ENCODE data around the gene GRIK2.
A peak's percentile ranks its signal among the peaks of the same experiment; 100 is the strongest.

Gene GRIK2

DNA sequence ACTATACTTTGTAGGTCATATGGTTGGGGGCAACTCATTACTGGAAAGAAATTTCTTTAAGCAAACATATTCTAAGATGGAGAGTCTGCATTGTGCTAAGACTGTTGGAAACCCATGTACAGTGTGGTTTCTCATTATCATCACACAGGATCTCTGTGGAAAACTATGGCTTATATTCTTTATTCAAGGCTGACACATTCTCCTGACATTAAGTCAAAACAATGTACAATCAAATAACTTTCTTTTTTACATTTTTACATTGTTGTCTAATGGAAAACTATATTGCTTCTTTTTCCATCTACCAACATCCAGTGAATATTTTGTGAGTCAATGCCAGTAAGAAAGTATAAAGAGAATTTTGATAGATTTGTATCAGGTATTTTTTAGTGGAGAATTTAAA is 417.6 kb downstream of the GRIK2 start:
- DNase-seq (ENCODE audit: low read depth): no peak
- no peak overlapping the region for H3K4me3 ChIP-seq (replicated peaks; ENCODE audit: low read depth, low read length)
- TF ChIP-seq, protein P1, sequence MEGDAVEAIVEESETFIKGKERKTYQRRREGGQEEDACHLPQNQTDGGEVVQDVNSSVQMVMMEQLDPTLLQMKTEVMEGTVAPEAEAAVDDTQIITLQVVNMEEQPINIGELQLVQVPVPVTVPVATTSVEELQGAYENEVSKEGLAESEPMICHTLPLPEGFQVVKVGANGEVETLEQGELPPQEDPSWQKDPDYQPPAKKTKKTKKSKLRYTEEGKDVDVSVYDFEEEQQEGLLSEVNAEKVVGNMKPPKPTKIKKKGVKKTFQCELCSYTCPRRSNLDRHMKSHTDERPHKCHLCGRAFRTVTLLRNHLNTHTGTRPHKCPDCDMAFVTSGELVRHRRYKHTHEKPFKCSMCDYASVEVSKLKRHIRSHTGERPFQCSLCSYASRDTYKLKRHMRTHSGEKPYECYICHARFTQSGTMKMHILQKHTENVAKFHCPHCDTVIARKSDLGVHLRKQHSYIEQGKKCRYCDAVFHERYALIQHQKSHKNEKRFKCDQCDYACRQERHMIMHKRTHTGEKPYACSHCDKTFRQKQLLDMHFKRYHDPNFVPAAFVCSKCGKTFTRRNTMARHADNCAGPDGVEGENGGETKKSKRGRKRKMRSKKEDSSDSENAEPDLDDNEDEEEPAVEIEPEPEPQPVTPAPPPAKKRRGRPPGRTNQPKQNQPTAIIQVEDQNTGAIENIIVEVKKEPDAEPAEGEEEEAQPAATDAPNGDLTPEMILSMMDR (IDR thresholded peaks at IDR 0.05; ENCODE audit: low read length, missing control alignments): no peak

- no peak overlapping the region for H3K4me3 ChIP-seq (replicated peaks; ENCODE audit: low read depth, low read length)
- no peak for DNase-seq (ENCODE audit: low read depth)
- TF ChIP-seq, protein P1 (IDR thresholded peaks at IDR 0.05; ENCODE audit: low read length, missing control alignments): no peak
These were observed 423.2 kb downstream of the GRIK2 start for GRCh38 chr6:101816716-101817115.

- TF ChIP-seq, protein P1 (IDR thresholded peaks at IDR 0.05; ENCODE audit: low read length, missing control alignments): no peak
- H3K4me3 ChIP-seq (replicated peaks; ENCODE audit: low read depth, low read length): no peak overlapping the region
- no peak for DNase-seq (ENCODE audit: low read depth)
These were observed 424.5 kb downstream of the GRIK2 start for GRCh38 chr6:101818051-101818450.

- H3K4me3 ChIP-seq (replicated peaks; ENCODE audit: low read depth, low read length): no peak overlapping the region
- TF ChIP-seq, protein P1 (IDR thresholded peaks at IDR 0.05; ENCODE audit: low read length, missing control alignments): no peak
- DNase-seq (ENCODE audit: low read depth): peak; percentile 43
These were observed 431.2 kb downstream of the GRIK2 start for GRCh38 chr6:101824551-101825345.

- DNase-seq (ENCODE audit: low read depth): peak; percentile 24
- H3K4me3 ChIP-seq (replicated peaks; ENCODE audit: low read depth, low read length): no peak overlapping the region
- TF ChIP-seq, protein P1 (IDR thresholded peaks at IDR 0.05; ENCODE audit: low read length, missing control alignments): no peak
These were observed 432.8 kb downstream of the GRIK2 start for GRCh38 chr6:101826269-101826668.

DNA sequence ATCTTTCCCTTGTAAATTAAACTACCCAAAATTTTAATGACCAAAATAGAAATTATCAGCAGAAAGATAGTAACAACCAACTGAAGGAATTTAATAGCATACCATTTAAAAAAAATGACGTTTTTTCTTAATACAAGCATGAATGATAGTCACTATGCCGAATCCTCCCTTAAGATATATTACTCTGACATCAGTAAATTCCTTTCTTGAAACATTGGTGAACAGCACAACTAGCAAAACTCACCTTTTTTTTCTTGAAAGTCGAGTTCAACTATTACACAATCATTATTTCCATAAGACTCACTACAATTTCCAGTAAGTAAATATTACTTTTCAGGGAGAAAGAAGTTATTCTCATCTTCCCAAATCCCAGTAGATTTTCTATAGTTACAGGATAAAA is 433.2 kb downstream of the GRIK2 start:
- DNase-seq (ENCODE audit: low read depth): peak; percentile 35
- TF ChIP-seq, protein P1 (IDR thresholded peaks at IDR 0.05; ENCODE audit: low read length, missing control alignments): no peak
- H3K4me3 ChIP-seq (replicated peaks; ENCODE audit: low read depth, low read length): no peak overlapping the region

All from fibroblast of pulmonary artery (primary cell).